ENCODE results near the gene NAPG.
"Not testable (repeated sequence)": the region's sequence is repeated elsewhere in the genome, so short reads cannot be mapped to it uniquely, and the experiment has no call there.

The NAPG gene

GRCh38 chr18:10525697-10526560 lies at the start of gene NAPG:
Gene NAPG (plus strand): TSS chr18:10526027. CDS start chr18:10526103, 76 bp downstream.
- peak; percentile 92 for DNase-seq

GRCh38 chr18:10476338-10476791 lies 49.5 kb upstream of the NAPG start:
- no peak for DNase-seq

GRCh38 chr18:10477121-10477862 lies 48.5 kb upstream of the NAPG start:
- no peak for DNase-seq

GRCh38 chr18:10477863-10478260 lies 48.0 kb upstream of the NAPG start:
- DNase-seq: no peak

- DNase-seq: no peak
These were observed 44.0 kb upstream of the NAPG start for GRCh38 chr18:10481831-10482230.

- no peak for DNase-seq
These were observed 43.4 kb upstream of the NAPG start for GRCh38 chr18:10482363-10482984.

- DNase-seq: no peak
These were observed 42.6 kb upstream of the NAPG start for GRCh38 chr18:10482985-10483949.

GRCh38 chr18:10485475-10485874 lies 40.4 kb upstream of the NAPG start:
- no peak for DNase-seq

- DNase-seq: no peak
These were observed 39.5 kb upstream of the NAPG start for GRCh38 chr18:10486362-10486761.

- no peak for DNase-seq
These were observed 38.7 kb upstream of the NAPG start for GRCh38 chr18:10487154-10487553.

GRCh38 chr18:10488017-10488416 lies 37.8 kb upstream of the NAPG start:
- no peak for DNase-seq

- no peak for DNase-seq
These were observed 35.2 kb upstream of the NAPG start for GRCh38 chr18:10490401-10491165.

GRCh38 chr18:10495936-10496335 lies 29.9 kb upstream of the NAPG start:
- DNase-seq: no peak

- DNase-seq: no peak
These were observed 28.5 kb upstream of the NAPG start for GRCh38 chr18:10497206-10497749.

- DNase-seq: no peak
These were observed 26.6 kb upstream of the NAPG start for GRCh38 chr18:10499230-10499629.

- DNase-seq: no peak
These were observed 25.8 kb upstream of the NAPG start for GRCh38 chr18:10500038-10500437.

GRCh38 chr18:10504723-10505122 lies 21.1 kb upstream of the NAPG start:
- no peak for DNase-seq

- DNase-seq: not testable (repeated sequence)
These were observed 19.9 kb upstream of the NAPG start for GRCh38 chr18:10505892-10506291.

GRCh38 chr18:10508591-10508990 lies 17.2 kb upstream of the NAPG start:
- no peak for DNase-seq

- DNase-seq: no peak
These were observed 14.6 kb upstream of the NAPG start for GRCh38 chr18:10511236-10511635.

GRCh38 chr18:10514082-10514481 lies 11.7 kb upstream of the NAPG start:
- no peak for DNase-seq
